Neutrophil (primary cell): ENCODE measurements around the gene NEU3.
"Not testable (repeated sequence)": the region's sequence is repeated elsewhere in the genome, so short reads cannot be mapped to it uniquely, and the experiment has no call there.

Source experiments
- H3K27ac ChIP-seq: fragments of 200-600 bp; sonication (generic); 2 replicates; pipeline ENCODE4 v1.5.1; 2016; ENCODE audit warnings: mild to moderate bottlenecking, moderate library complexity
- H3K27me3 ChIP-seq: fragments of 200-600 bp; sonication (generic); 2 replicates; pipeline ENCODE4 v1.6.0; 2016; ENCODE audit warnings: mild to moderate bottlenecking
- H3K36me3 ChIP-seq: fragments of 200-600 bp; sonication (generic); 2 replicates; pipeline ENCODE4 v1.5.1; 2017
- H3K4me1 ChIP-seq, 2 experiments: fragments of 200-600 bp in 1 of 2; sonication (generic) in 1 of 2; 1 replicate in 1 of 2; 2 replicates in 1 of 2; pipeline versions ENCODE4 v1.5.1 to v1.6.1; 2013 to 2016; ENCODE audit warnings: low read depth in 1 of 2, low read length in 1 of 2, mild to moderate bottlenecking in 1 of 2, moderate library complexity in 1 of 2; ENCODE audit not compliant: control insufficient read depth in 1 of 2, insufficient read depth in 1 of 2
- H3K4me3 ChIP-seq, 2 experiments: fragments of 200-600 bp in 1 of 2; sonication (generic) in 1 of 2; 1 replicate in 1 of 2; 2 replicates in 1 of 2; pipeline ENCODE4 v1.5.1; 2013 to 2016; ENCODE audit warnings: low read depth in 1 of 2, low read length in 1 of 2, mild to moderate bottlenecking in 1 of 2, moderate library complexity in 1 of 2
- H3K9me3 ChIP-seq: fragments of 200-600 bp; sonication (generic); 2 replicates; pipeline ENCODE4 v1.5.1; 2016
- TF ChIP-seq, protein P1 (sequence below): fragments of 200-600 bp; sonication (generic); IDR thresholded peaks from 2 replicates; pipeline ENCODE4 v1.5.1; 2016; ENCODE audit warnings: antibody characterized with exemption

NEU3 gene

GRCh38 chr11:75035256-75035655 is 46.5 kb downstream of the NEU3 start:
- TF ChIP-seq, protein P1, sequence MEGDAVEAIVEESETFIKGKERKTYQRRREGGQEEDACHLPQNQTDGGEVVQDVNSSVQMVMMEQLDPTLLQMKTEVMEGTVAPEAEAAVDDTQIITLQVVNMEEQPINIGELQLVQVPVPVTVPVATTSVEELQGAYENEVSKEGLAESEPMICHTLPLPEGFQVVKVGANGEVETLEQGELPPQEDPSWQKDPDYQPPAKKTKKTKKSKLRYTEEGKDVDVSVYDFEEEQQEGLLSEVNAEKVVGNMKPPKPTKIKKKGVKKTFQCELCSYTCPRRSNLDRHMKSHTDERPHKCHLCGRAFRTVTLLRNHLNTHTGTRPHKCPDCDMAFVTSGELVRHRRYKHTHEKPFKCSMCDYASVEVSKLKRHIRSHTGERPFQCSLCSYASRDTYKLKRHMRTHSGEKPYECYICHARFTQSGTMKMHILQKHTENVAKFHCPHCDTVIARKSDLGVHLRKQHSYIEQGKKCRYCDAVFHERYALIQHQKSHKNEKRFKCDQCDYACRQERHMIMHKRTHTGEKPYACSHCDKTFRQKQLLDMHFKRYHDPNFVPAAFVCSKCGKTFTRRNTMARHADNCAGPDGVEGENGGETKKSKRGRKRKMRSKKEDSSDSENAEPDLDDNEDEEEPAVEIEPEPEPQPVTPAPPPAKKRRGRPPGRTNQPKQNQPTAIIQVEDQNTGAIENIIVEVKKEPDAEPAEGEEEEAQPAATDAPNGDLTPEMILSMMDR = no peak
- Histone ChIP-seq H3K9me3 (no peaks in the 10 kb centered on the region), H3K27me3 (no peaks in the 10 kb centered on the region), H3K36me3 (no peaks in the 10 kb centered on the region), H3K4me3 (no peak overlapping the region), H3K27ac (no peak overlapping the region), H3K4me1 (no peaks in the 10 kb centered on the region)

- H3K27me3 ChIP-seq = no peaks in the 10 kb centered on the region
- H3K4me3 ChIP-seq = no peak overlapping the region
- no peak overlapping the region for H3K27ac ChIP-seq
- no peaks in the 10 kb centered on the region for H3K4me1 ChIP-seq
- no peaks in the 10 kb centered on the region for H3K9me3 ChIP-seq
- TF ChIP-seq, protein P1 = no peak
- H3K36me3 ChIP-seq = no peaks in the 10 kb centered on the region
Measured at GRCh38 chr11:75035911-75036565, 47.3 kb downstream of the NEU3 start.

GRCh38 chr11:75040167-75040770 is 51.5 kb downstream of the NEU3 start:
- Histone ChIP-seq H3K4me1 (no peaks in the 10 kb centered on the region), H3K36me3 (no peaks in the 10 kb centered on the region), H3K27me3 (no peaks in the 10 kb centered on the region), H3K27ac (no peak overlapping the region), H3K9me3 (no peaks in the 10 kb centered on the region), H3K4me3 (no peak overlapping the region)
- TF ChIP-seq, protein P1 = no peak

GRCh38 chr11:75041263-75041662 is 52.5 kb downstream of the NEU3 start:
- no peaks in the 10 kb centered on the region for H3K9me3 ChIP-seq
- no peaks in the 10 kb centered on the region for H3K4me1 ChIP-seq
- H3K36me3 ChIP-seq = no peaks in the 10 kb centered on the region
- TF ChIP-seq, protein P1 = no peak
- H3K4me3 ChIP-seq = no peak overlapping the region
- no peak overlapping the region for H3K27ac ChIP-seq
- no peaks in the 10 kb centered on the region for H3K27me3 ChIP-seq

GRCh38 chr11:75041821-75042220 is 53.1 kb downstream of the NEU3 start:
- H3K4me1 ChIP-seq, H3K9me3 ChIP-seq, H3K36me3 ChIP-seq, H3K4me3 ChIP-seq, H3K27ac ChIP-seq, H3K27me3 ChIP-seq: not testable (repeated sequence)

DNA sequence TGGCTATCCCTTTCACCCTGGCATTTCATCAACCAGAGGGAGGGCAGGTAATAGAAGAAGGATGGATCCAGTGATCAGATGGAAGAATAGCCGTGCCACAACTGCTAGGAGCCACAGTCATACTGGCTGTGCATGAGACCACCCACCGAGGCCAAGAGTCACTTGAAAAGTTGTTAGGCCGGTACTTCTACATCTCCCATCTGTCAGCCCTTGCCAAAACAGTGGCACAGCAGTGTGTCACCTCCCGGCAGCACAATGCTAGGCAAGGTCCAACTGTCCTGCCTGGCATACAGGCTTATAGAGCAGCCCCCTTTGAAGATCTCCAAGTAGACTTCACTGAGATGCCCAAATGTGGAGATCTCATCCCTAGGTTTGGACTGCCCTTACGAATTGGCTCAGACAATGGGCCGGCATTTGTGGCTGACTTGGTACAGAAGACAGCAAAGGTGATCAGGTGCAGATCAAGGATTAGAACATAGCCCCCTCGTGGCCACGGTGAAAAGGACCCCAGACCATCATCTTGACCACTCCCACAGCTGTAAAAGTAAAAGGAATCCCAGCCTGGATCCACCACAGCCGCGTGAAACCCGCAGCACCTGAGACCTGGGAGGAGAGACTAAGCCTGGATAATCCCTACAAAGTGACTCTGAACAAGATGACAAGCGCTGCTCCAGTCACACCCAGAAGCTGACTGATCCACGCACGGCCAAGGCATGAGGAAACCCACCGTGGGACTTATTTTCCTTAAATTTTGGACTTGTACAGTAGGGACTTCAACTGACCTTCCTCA is 55.8 kb downstream of the NEU3 start:
- H3K9me3 ChIP-seq, H3K27me3 ChIP-seq, H3K4me1 ChIP-seq, H3K4me3 ChIP-seq, H3K36me3 ChIP-seq, H3K27ac ChIP-seq: not testable (repeated sequence)

GRCh38 chr11:75046668-75047067 is 57.9 kb downstream of the NEU3 start:
- not testable (repeated sequence) for H3K9me3 ChIP-seq, H3K27ac ChIP-seq, H3K4me1 ChIP-seq, H3K27me3 ChIP-seq, H3K4me3 ChIP-seq, H3K36me3 ChIP-seq
